ENCODE measurements around the gene MEIOSIN. TPM values are rescaled to one million over a fixed set of nuclear protein-coding genes. Genes with fewer than 3 reads are reported as not detected.

Gene MEIOSIN
- total RNA-seq, 1 donor from 2014 or later = not detected

DNA sequence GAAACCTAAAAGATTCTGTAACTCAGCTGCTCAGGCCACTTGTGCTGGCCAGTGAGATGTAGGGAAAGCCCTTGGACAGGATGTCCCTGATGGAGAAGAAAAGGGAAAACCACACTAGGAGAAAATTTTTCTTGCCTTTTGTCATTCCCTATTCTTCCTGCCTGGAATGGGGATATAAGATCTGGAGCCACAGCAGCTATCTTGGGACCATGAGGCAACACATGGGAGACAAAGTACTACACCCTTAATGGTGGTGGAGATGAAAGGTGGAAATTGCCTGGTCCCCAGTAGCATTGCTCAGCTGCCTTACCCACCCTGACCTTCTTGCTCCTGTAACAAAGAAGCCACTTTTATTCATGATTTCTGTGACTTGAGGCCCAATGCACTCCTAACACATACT lies 72.5 kb downstream of the MEIOSIN start:
- TF ChIP-seq, protein P1, sequence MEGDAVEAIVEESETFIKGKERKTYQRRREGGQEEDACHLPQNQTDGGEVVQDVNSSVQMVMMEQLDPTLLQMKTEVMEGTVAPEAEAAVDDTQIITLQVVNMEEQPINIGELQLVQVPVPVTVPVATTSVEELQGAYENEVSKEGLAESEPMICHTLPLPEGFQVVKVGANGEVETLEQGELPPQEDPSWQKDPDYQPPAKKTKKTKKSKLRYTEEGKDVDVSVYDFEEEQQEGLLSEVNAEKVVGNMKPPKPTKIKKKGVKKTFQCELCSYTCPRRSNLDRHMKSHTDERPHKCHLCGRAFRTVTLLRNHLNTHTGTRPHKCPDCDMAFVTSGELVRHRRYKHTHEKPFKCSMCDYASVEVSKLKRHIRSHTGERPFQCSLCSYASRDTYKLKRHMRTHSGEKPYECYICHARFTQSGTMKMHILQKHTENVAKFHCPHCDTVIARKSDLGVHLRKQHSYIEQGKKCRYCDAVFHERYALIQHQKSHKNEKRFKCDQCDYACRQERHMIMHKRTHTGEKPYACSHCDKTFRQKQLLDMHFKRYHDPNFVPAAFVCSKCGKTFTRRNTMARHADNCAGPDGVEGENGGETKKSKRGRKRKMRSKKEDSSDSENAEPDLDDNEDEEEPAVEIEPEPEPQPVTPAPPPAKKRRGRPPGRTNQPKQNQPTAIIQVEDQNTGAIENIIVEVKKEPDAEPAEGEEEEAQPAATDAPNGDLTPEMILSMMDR (conservative IDR thresholded peaks at IDR 0.05; ENCODE audit: low read depth, low read length) = no peak
- no peak for DNase-seq (ENCODE audit: low read depth)
- H3K4me3 ChIP-seq (ENCODE audit: low read depth, low read length) = no peak overlapping the region

DNA sequence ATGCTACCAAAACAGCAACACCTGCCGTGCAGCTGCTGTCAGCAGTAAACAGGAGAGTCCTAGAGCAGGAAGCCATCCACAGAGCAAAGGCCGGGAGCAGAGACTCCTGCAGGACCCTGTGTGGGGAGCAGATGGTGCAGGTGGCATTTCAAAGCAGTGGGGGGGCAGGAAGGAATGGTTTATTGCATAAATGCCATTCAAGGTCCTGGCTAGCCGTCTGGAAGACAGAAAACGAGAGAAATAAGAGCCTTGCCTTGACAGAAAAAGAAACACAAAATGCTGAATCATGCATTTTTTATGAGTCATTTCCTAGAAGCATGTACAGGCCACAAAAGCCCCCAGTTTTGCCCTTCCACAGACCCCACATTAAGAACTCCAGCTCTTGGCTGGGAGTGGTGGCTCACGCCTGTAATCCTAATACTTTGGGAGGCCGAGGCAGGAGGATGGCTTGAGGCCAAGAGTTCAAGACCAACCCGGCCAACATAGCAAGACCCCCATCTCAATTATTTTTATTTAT lies 76.5 kb downstream of the MEIOSIN start:
- TF ChIP-seq, protein P1 (conservative IDR thresholded peaks at IDR 0.05; ENCODE audit: low read depth, low read length) = no peak
- no peak overlapping the region for H3K4me3 ChIP-seq (ENCODE audit: low read depth, low read length)
- DNase-seq (ENCODE audit: low read depth) = peak; percentile 40

DNA sequence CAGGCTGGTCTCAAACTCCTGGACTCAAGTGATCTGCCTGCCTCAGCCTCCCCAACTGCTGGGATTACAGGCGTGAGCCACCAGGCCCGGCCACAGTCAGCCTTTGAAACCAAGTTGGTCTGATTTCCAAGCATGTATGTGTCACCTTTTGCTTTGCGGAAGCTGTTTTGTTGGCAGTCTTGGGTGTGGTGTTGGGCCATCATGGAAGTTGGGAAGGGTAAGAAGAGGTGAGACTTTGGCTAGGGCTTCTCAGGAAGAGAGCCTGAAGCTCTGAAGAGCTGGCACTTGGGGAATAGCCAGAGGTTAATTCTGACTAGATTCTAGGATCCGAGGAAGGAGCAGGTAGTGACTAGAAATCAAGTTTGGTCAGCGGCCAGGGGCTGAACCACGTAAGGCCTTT lies 79.1 kb downstream of the MEIOSIN start:
- DNase-seq (ENCODE audit: low read depth) = no peak
- TF ChIP-seq, protein P1 (conservative IDR thresholded peaks at IDR 0.05; ENCODE audit: low read depth, low read length) = no peak
- no peak overlapping the region for H3K4me3 ChIP-seq (ENCODE audit: low read depth, low read length)

Other genes starting within 250 kb of the MEIOSIN start
- 6.9 and 9.7 TPM in 2 replicates for gene RTN2, start 236.4 kb upstream of the MEIOSIN start, total RNA-seq
- 0.17 TPM in 1 of 2 replicates, not detected in the other for gene PPM1N, start 235.0 kb upstream of the MEIOSIN start, total RNA-seq
- gene VASP, start 226.0 kb upstream of the MEIOSIN start, total RNA-seq = 106 and 146 TPM in 2 replicates
- gene OPA3, start 148.6 kb upstream of the MEIOSIN start, total RNA-seq = 10.1 and 12.6 TPM in 2 replicates
- gene GPR4, start 131.2 kb upstream of the MEIOSIN start, total RNA-seq = not detected in 2 replicates
- 17.7 and 33.6 TPM in 2 replicates for gene EML2, start 94.0 kb upstream of the MEIOSIN start, total RNA-seq
- 0.22 and 0.86 TPM in 2 replicates for gene GIPR, start 65.2 kb upstream of the MEIOSIN start, total RNA-seq
- gene SNRPD2, start 41.5 kb upstream of the MEIOSIN start, total RNA-seq = 331 and 431 TPM in 2 replicates
- 19.3 and 25.2 TPM in 2 replicates for gene QPCTL, start 40.8 kb upstream of the MEIOSIN start, total RNA-seq
- gene FBXO46, start 2.5 kb upstream of the MEIOSIN start, total RNA-seq = 6.6 and 11.5 TPM in 2 replicates
- gene SIX5, start 35.8 kb downstream of the MEIOSIN start, total RNA-seq = 8.2 and 11.2 TPM in 2 replicates
- 10.9 and 21.0 TPM in 2 replicates for gene DMPK, start 49.1 kb downstream of the MEIOSIN start, total RNA-seq
- gene DMWD, start 59.4 kb downstream of the MEIOSIN start, total RNA-seq = 35.7 and 38.8 TPM in 2 replicates
- gene RSPH6A, start 81.9 kb downstream of the MEIOSIN start, total RNA-seq = 0.07 TPM in 1 of 2 replicates, not detected in the other
- 22.9 and 26.0 TPM in 2 replicates for gene SYMPK, start 129.7 kb downstream of the MEIOSIN start, total RNA-seq
- gene FOXA3, start 130.9 kb downstream of the MEIOSIN start, total RNA-seq = 1.1 and 2.8 TPM in 2 replicates
- gene IRF2BP1, start 152.7 kb downstream of the MEIOSIN start, total RNA-seq = 26.8 and 31.2 TPM in 2 replicates
- 1.3 and 2.0 TPM in 2 replicates for gene MYPOP, start 169.2 kb downstream of the MEIOSIN start, total RNA-seq
- gene NANOS2, start 181.3 kb downstream of the MEIOSIN start, total RNA-seq = not detected in 2 replicates
- gene NOVA2, start 240.4 kb downstream of the MEIOSIN start, total RNA-seq = not detected in 2 replicates

All from epithelial cell of proximal tubule (primary cell).